Kidney (tissue), 14 donors: Measurements from ENCODE around the gene FUT8. TPM values are rescaled to one million over a fixed set of nuclear protein-coding genes. Genes with fewer than 3 reads are reported as not detected.

Experiments used
- DNase-seq, 5 donors: peaks; one replicate each; pipeline ENCODE4 v3.0.0-alpha.2; 2013 to 2020
- FAIRE-seq: peaks from 2 replicates; lab custom pipeline; 2012; peaks lifted over from hg19 to GRCh38; lab: Jason Lieb, UNC
- H3K27ac ChIP-seq, 2 donors: one replicate each; pipeline ENCODE4 v1.7.0; 2013; ENCODE audit warnings: low read depth in 2 of 2, low read length in 2 of 2, inconsistent platforms in 1 of 2
- H3K27me3 ChIP-seq: one replicate; pipeline ENCODE4 v1.7.1; 2013; ENCODE audit warnings: low read length, inconsistent platforms; ENCODE audit not compliant: control insufficient read depth, insufficient read depth
- H3K36me3 ChIP-seq, 3 donors: one replicate each; pipeline versions ENCODE4 v1.7.0 to v1.7.1; 2013; ENCODE audit warnings: low read length in 3 of 3, control low read depth in 1 of 3, inconsistent platforms in 1 of 3; ENCODE audit not compliant: insufficient read depth in 3 of 3, control insufficient read depth in 2 of 3
- H3K4me1 ChIP-seq, 3 donors: one replicate each; pipeline versions ENCODE4 v1.7.0 to v1.7.1; 2013; ENCODE audit warnings: low read length in 3 of 3, inconsistent platforms in 1 of 3, low read depth in 1 of 3; ENCODE audit not compliant: control insufficient read depth in 2 of 3, insufficient read depth in 2 of 3
- H3K4me3 ChIP-seq, 3 donors: one replicate each; pipeline versions ENCODE4 v1.7.0 to v1.8.1; 2013; ENCODE audit warnings: low read length in 3 of 3, control low read depth in 1 of 3, inconsistent platforms in 1 of 3
- H3K9ac ChIP-seq, 3 donors: one replicate each; pipeline versions ENCODE4 v1.7.0 to v1.7.1; 2013; ENCODE audit warnings: low read length in 3 of 3, control low read depth in 1 of 3, inconsistent platforms in 1 of 3
- H3K9me3 ChIP-seq, 3 donors: one replicate each; pipeline versions ENCODE4 v1.7.0 to v1.7.1; 2013; ENCODE audit warnings: low read length in 3 of 3, control low read depth in 1 of 3, inconsistent platforms in 1 of 3; ENCODE audit not compliant: control insufficient read depth in 2 of 3, insufficient read depth in 1 of 3
- intact Hi-C: fragments of 100-400 bp; cut with DNase I; formaldehyde crosslinking; loops from one replicate; pipeline ENCODE4 v1.11.1; 2022
- polyA plus RNA-seq: library from polyadenylated mRNA; stranded (reverse); fragments of 350-450 nt; fragmentation: Illumina TruSeq; extraction: RNeasy Lipid Tissue Mini Kit (QIAGEN cat#74804); gene quantifications from one replicate; pipeline ENCODE4 v1.2.3, GENCODE V29; 2014; ENCODE audit warnings: low read depth, low replicate concordance; ENCODE audit not compliant: insufficient read depth
- total RNA-seq: library from RNA; stranded (reverse); fragmentation: NEBNext Ultra II Directional; extraction: Animal tissue kit (Norgen Biotek cat#: 25700); gene quantifications from one replicate; pipeline ENCODE4 v1.2.1, GENCODE V29; 2021
- TF ChIP-seq, protein P1 (sequence below): IDR thresholded peaks from 3 replicates; pipeline ENCODE4 v1.5.1; 2012; ENCODE audit warnings: mild to moderate bottlenecking, moderate library complexity, borderline replicate concordance; ENCODE audit not compliant: insufficient read depth; ENCODE audit errors: extremely low read depth
- donor health status: control.
- donor health status: control.
- donor health status: control.
- donor health status: control.
- donor health status: control.
- donor health status: DM: yes; HTN: yes; CAD: no.
- donor health status: Normal renal cell carcinoma (clear cell type).

FUT8 gene
- total and polyA plus RNA-seq, 2 donors from 2014 or later: 8.2 to 49.6 TPM

DNA sequence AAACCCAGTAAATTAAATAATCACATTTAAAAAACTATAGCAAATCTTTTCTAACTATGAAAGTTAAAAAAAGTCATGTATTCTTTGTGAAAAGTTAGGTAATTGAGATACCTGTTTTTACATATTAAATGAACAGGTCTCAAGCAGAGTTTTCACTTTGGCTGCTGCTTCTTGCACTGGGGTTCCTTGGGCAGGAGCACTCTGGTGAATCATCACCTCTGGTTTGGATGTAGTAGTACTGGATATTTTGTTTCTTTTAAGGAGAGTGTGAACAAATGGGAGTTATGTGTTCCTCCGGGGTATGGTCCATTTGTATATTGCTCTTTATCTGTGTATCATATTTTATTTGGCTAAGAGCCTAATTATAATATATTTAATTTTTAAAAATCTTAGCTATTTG, 82.7 kb downstream of the FUT8 start:
- FAIRE-seq (no peak), DNase-seq (no peak)
- Histone ChIP-seq H3K9me3 (no peaks in the 10 kb centered on the region), H3K4me1 (no peaks in the 10 kb centered on the region), H3K9ac (no peak overlapping the region), H3K36me3 (no peaks in the 10 kb centered on the region), H3K27me3 (no peaks in the 10 kb centered on the region), H3K27ac (no peak overlapping the region), H3K4me3 (no peak overlapping the region)
- TF ChIP-seq, protein P1, sequence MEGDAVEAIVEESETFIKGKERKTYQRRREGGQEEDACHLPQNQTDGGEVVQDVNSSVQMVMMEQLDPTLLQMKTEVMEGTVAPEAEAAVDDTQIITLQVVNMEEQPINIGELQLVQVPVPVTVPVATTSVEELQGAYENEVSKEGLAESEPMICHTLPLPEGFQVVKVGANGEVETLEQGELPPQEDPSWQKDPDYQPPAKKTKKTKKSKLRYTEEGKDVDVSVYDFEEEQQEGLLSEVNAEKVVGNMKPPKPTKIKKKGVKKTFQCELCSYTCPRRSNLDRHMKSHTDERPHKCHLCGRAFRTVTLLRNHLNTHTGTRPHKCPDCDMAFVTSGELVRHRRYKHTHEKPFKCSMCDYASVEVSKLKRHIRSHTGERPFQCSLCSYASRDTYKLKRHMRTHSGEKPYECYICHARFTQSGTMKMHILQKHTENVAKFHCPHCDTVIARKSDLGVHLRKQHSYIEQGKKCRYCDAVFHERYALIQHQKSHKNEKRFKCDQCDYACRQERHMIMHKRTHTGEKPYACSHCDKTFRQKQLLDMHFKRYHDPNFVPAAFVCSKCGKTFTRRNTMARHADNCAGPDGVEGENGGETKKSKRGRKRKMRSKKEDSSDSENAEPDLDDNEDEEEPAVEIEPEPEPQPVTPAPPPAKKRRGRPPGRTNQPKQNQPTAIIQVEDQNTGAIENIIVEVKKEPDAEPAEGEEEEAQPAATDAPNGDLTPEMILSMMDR: no peak
- intact Hi-C loops: no loop called here

DNA sequence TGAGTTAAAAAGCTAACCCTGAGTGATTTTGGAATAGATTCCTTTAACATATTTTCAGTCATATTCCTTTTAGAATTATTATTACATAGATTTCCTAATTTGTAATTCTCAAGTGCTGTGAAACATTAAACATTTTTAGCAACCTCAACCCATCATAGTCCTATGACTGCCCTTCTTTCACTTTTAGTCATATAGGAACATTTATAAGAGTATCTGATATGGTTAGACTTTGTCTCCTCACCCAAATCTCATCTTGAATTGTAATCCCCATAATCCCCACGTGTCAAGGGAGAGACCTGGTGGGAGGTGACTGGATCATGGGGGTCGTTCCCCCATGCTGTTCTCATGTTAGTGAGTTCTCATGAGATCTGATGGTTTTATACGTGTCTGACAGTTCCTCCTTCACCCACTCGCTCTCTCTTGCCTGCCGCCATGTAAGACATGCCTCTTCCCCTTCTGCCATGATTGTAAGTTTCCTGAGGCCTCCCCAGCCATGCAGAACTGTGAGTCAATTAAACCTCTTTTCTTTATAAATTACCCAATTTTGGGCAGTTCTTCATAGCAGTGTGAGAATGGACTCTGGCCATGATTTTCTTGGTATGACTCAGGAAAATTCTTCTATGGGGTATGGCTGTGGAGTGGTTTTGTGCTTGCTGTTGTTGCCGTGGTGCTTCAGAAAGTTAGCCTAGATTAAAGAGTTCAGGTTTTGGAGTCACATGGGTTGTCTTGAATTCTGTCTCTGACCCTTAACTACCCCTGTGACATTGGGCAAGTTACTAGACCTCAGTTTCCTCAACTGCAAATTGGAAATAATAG, 83.9 kb downstream of the FUT8 start:
- H3K4me3 ChIP-seq: no peak overlapping the region
- H3K9me3 ChIP-seq: no peaks in the 10 kb centered on the region
- H3K27me3 ChIP-seq: no peaks in the 10 kb centered on the region
- no peaks in the 10 kb centered on the region for H3K4me1 ChIP-seq
- H3K36me3 ChIP-seq: no peaks in the 10 kb centered on the region
- FAIRE-seq (no peak), DNase-seq (no peak)
- H3K9ac ChIP-seq: no peak overlapping the region
- no peak overlapping the region for H3K27ac ChIP-seq
- intact Hi-C loops: no loop called here
- TF ChIP-seq, protein P1: no peak

DNA sequence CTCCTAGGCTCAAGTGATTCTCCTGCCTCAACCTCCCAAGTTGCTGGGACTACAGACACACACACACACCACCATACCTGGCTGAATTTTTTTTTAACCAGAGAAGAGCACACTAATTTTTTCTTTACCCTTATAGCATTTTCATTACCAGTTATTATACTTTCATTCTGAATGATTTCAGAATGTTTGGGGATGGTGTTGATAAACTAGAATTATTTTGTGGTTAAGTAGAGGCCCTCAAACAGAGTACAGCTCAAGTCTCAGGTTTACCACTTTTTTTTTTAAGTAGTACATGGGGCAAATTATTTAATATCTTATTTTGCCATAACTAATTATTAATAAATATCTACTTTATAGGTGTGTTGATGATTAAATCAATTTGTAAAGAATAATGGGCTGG, 86.6 kb downstream of the FUT8 start:
- Histone ChIP-seq H3K4me1 (no peaks in the 10 kb centered on the region), H3K36me3 (no peaks in the 10 kb centered on the region), H3K9ac (no peak overlapping the region), H3K4me3 (no peak overlapping the region), H3K9me3 (no peaks in the 10 kb centered on the region), H3K27me3 (no peaks in the 10 kb centered on the region), H3K27ac (no peak overlapping the region)
- TF ChIP-seq, protein P1: no peak
- intact Hi-C loops: no loop called here
- FAIRE-seq (no peak), DNase-seq (no peak)

DNA sequence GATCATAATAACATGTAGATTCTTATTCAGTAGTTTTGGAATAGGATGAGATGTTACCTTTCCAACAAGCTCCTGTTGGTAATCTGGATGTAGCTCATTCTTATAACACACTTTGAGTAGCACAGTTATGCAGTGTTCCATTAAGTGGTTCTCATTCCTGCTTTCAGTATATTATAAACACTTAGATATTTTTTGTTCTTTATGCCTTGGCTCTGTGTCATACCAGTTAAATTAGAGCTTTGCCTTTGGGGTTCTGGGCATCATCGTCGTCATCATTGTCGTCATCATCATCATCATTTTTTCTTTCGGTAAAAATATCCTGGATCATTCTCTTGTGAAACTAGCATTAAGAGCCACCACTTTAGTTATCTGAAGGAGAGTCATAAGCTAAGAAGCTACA, 87.5 kb downstream of the FUT8 start:
- intact Hi-C loops: no loop called here
- FAIRE-seq (no peak), DNase-seq (no peak)
- Histone ChIP-seq H3K4me3 (no peak overlapping the region), H3K9ac (no peak overlapping the region), H3K4me1 (no peaks in the 10 kb centered on the region), H3K9me3 (no peaks in the 10 kb centered on the region), H3K27me3 (no peaks in the 10 kb centered on the region), H3K27ac (no peak overlapping the region), H3K36me3 (no peaks in the 10 kb centered on the region)
- TF ChIP-seq, protein P1: no peak
